Measurements from ENCODE around the gene NUP98.

Gene NUP98

GRCh38 chr11:3638513-3638912 lies 158.8 kb downstream of the NUP98 start:
- no peak for FAIRE-seq
- DNase-seq (ENCODE audit: insufficient read length, low spot score): no peak
- no peak for TF ChIP-seq POLR2AphosphoS5 (IDR thresholded peaks at IDR 0.05; ENCODE audit: low read depth, low read length)
- no peak for TF ChIP-seq POLR2A (IDR thresholded peaks at IDR 0.05; ENCODE audit: low read depth, low read length)
- no peak for TF ChIP-seq PAX5 (IDR thresholded peaks at IDR 0.05; ENCODE audit: insufficient read depth, low read length, severe bottlenecking)
- no peak for TF ChIP-seq SPI1 (IDR thresholded peaks at IDR 0.05; ENCODE audit: low read depth, low read length)

GRCh38 chr11:3637201-3637600 lies 160.2 kb downstream of the NUP98 start:
- FAIRE-seq (no peak), DNase-seq (ENCODE audit: insufficient read length, low spot score) (no peak)
- TF ChIP-seq POU2F2 (IDR thresholded peaks at IDR 0.05; ENCODE audit: low read depth, low read length): no peak
- no peak for TF ChIP-seq SPI1 (IDR thresholded peaks at IDR 0.05; ENCODE audit: low read depth, low read length)
- no peak for TF ChIP-seq POLR2AphosphoS5 (IDR thresholded peaks at IDR 0.05; ENCODE audit: low read depth, low read length)
- TF ChIP-seq TAF1 (IDR thresholded peaks at IDR 0.05; ENCODE audit: low read depth, low read length): no peak
- no peak for TF ChIP-seq PAX5 (IDR thresholded peaks at IDR 0.05; ENCODE audit: insufficient read depth, low read length, severe bottlenecking)
- TF ChIP-seq POLR2A (IDR thresholded peaks at IDR 0.05; ENCODE audit: low read depth, low read length): no peak

- DNase-seq (ENCODE audit: insufficient read length, low spot score): no peak
- FAIRE-seq: no peak
These were observed 161.5 kb downstream of the NUP98 start for GRCh38 chr11:3635641-3636375.

GRCh38 chr11:3632070-3632660 lies 165.2 kb downstream of the NUP98 start:
- TF ChIP-seq SPI1 (IDR thresholded peaks at IDR 0.05; ENCODE audit: low read depth, low read length) (no peak), TAF1 (IDR thresholded peaks at IDR 0.05; ENCODE audit: low read depth, low read length) (no peak), POLR2A (IDR thresholded peaks at IDR 0.05; ENCODE audit: low read depth, low read length) (no peak), POLR2AphosphoS5 (IDR thresholded peaks at IDR 0.05; ENCODE audit: low read depth, low read length) (no peak), POU2F2 (IDR thresholded peaks at IDR 0.05; ENCODE audit: low read depth, low read length) (no peak), PAX5 (IDR thresholded peaks at IDR 0.05; ENCODE audit: insufficient read depth, low read length, severe bottlenecking) (no peak)
- FAIRE-seq: no peak
- no peak for DNase-seq (ENCODE audit: insufficient read length, low spot score)

More at GRCh38 chr11:3635641-3636375, 161.5 kb downstream of the NUP98 start:
- TF ChIP-seq SPI1 (IDR thresholded peaks at IDR 0.05; ENCODE audit: low read depth, low read length): no peak
- TF ChIP-seq POLR2AphosphoS5 (IDR thresholded peaks at IDR 0.05; ENCODE audit: low read depth, low read length): no peak
- no peak for TF ChIP-seq POU2F2 (IDR thresholded peaks at IDR 0.05; ENCODE audit: low read depth, low read length)
- TF ChIP-seq PAX5 (IDR thresholded peaks at IDR 0.05; ENCODE audit: insufficient read depth, low read length, severe bottlenecking): no peak
- no peak for TF ChIP-seq POLR2A (IDR thresholded peaks at IDR 0.05; ENCODE audit: low read depth, low read length)
- TF ChIP-seq TAF1 (IDR thresholded peaks at IDR 0.05; ENCODE audit: low read depth, low read length): no peak

GRCh38 chr11:3631331-3631730 lies 166.0 kb downstream of the NUP98 start:
- TF ChIP-seq TAF1 (IDR thresholded peaks at IDR 0.05; ENCODE audit: low read depth, low read length) (no peak), PAX5 (IDR thresholded peaks at IDR 0.05; ENCODE audit: insufficient read depth, low read length, severe bottlenecking) (no peak), POU2F2 (IDR thresholded peaks at IDR 0.05; ENCODE audit: low read depth, low read length) (no peak), POLR2AphosphoS5 (IDR thresholded peaks at IDR 0.05; ENCODE audit: low read depth, low read length) (no peak), SPI1 (IDR thresholded peaks at IDR 0.05; ENCODE audit: low read depth, low read length) (no peak), POLR2A (IDR thresholded peaks at IDR 0.05; ENCODE audit: low read depth, low read length) (no peak)
- FAIRE-seq (no peak), DNase-seq (ENCODE audit: insufficient read length, low spot score) (no peak)

- FAIRE-seq (no peak), DNase-seq (ENCODE audit: insufficient read length, low spot score) (no peak)
- TF ChIP-seq TAF1 (IDR thresholded peaks at IDR 0.05; ENCODE audit: low read depth, low read length) (no peak), POLR2AphosphoS5 (IDR thresholded peaks at IDR 0.05; ENCODE audit: low read depth, low read length) (no peak), PAX5 (IDR thresholded peaks at IDR 0.05; ENCODE audit: insufficient read depth, low read length, severe bottlenecking) (no peak), POLR2A (IDR thresholded peaks at IDR 0.05; ENCODE audit: low read depth, low read length) (no peak), SPI1 (IDR thresholded peaks at IDR 0.05; ENCODE audit: low read depth, low read length) (no peak), POU2F2 (IDR thresholded peaks at IDR 0.05; ENCODE audit: low read depth, low read length) (no peak)
These were observed 170.1 kb downstream of the NUP98 start for GRCh38 chr11:3627291-3627690.

GRCh38 chr11:3626250-3626960 lies 170.9 kb downstream of the NUP98 start:
- DNase-seq (ENCODE audit: insufficient read length, low spot score): no peak
- peak; percentile 88 for FAIRE-seq
- TF ChIP-seq POU2F2 (IDR thresholded peaks at IDR 0.05; ENCODE audit: low read depth, low read length): no peak
- no peak for TF ChIP-seq SPI1 (IDR thresholded peaks at IDR 0.05; ENCODE audit: low read depth, low read length)
- no peak for TF ChIP-seq POLR2A (IDR thresholded peaks at IDR 0.05; ENCODE audit: low read depth, low read length)
- no peak for TF ChIP-seq PAX5 (IDR thresholded peaks at IDR 0.05; ENCODE audit: insufficient read depth, low read length, severe bottlenecking)
- no peak for TF ChIP-seq POLR2AphosphoS5 (IDR thresholded peaks at IDR 0.05; ENCODE audit: low read depth, low read length)
- TF ChIP-seq TAF1 (IDR thresholded peaks at IDR 0.05; ENCODE audit: low read depth, low read length): no peak

Data from GM12891 (cell line).